ENCODE data around the gene CALML5. TPM values are rescaled to one million over a fixed set of nuclear protein-coding genes. Genes with fewer than 3 reads are reported as not detected.

Gene CALML5
- total RNA-seq, 3 donors from 2014 or later: not detected

GRCh38 chr10:5512331-5512730 is 13.0 kb upstream of the CALML5 start:
- no peaks in the 10 kb centered on the region for H3K9me3 ChIP-seq
- intact Hi-C loops (cut with DNase I, micrococcal nuclease): no loop called here
- no peak for TF ChIP-seq CTCF (IDR thresholded peaks at IDR 0.05)
- no peaks in the 10 kb centered on the region for H3K36me3 ChIP-seq (ENCODE audit: low read depth)
- DNase-seq (peak in 2 of 3 donors; percentile 16 to 42), ATAC-seq (no peak)
- no peak overlapping the region for H3K4me3 ChIP-seq
- peaks cover 12% of the 10 kb centered on the region for H3K4me1 ChIP-seq (ENCODE audit: low read depth)

- DNase-seq (no peak), ATAC-seq (no peak)
- Histone ChIP-seq H3K9me3 (no peaks in the 10 kb centered on the region), H3K4me1 (ENCODE audit: low read depth) (peaks cover 7% of the 10 kb centered on the region), H3K4me3 (no peak overlapping the region), H3K36me3 (ENCODE audit: low read depth) (no peaks in the 10 kb centered on the region)
- TF ChIP-seq CTCF (IDR thresholded peaks at IDR 0.05): no peak
- intact Hi-C loops (cut with DNase I, micrococcal nuclease): no loop called here
Measured at GRCh38 chr10:5511885-5512280, 12.5 kb upstream of the CALML5 start.

- peak in 2 of 3 donors; percentile 23 to 40 for DNase-seq
- ATAC-seq: no peak
- TF ChIP-seq CTCF (IDR thresholded peaks at IDR 0.05): no peak
- intact Hi-C loops (cut with DNase I, micrococcal nuclease): no loop called here
- Histone ChIP-seq H3K4me3 (no peak overlapping the region), H3K36me3 (ENCODE audit: low read depth) (no peaks in the 10 kb centered on the region), H3K9me3 (no peaks in the 10 kb centered on the region), H3K4me1 (ENCODE audit: low read depth) (peaks cover 4% of the 10 kb centered on the region)
Measured at GRCh38 chr10:5511231-5511884, 12.0 kb upstream of the CALML5 start.

- Histone ChIP-seq H3K36me3 (ENCODE audit: low read depth) (no peaks in the 10 kb centered on the region), H3K4me3 (no peak overlapping the region), H3K4me1 (ENCODE audit: low read depth) (no peaks in the 10 kb centered on the region), H3K9me3 (no peaks in the 10 kb centered on the region)
- ATAC-seq: no peak
- intact Hi-C loops (cut with DNase I, micrococcal nuclease): no loop called here
- TF ChIP-seq CTCF (IDR thresholded peaks at IDR 0.05): no peak
- peak in 1 of 3 donors; percentile 1 for DNase-seq
Measured at GRCh38 chr10:5510281-5511072, 11.1 kb upstream of the CALML5 start.

GRCh38 chr10:5509691-5510090 is 10.3 kb upstream of the CALML5 start:
- ATAC-seq (no peak), DNase-seq (peak in 1 of 3 donors; percentile 20)
- no peaks in the 10 kb centered on the region for H3K4me1 ChIP-seq (ENCODE audit: low read depth)
- no peaks in the 10 kb centered on the region for H3K36me3 ChIP-seq (ENCODE audit: low read depth)
- no peak overlapping the region for H3K4me3 ChIP-seq
- TF ChIP-seq CTCF (IDR thresholded peaks at IDR 0.05): no peak
- no peaks in the 10 kb centered on the region for H3K9me3 ChIP-seq
- intact Hi-C loops (cut with DNase I, micrococcal nuclease): no loop called here

Data from mucosa of descending colon (tissue), 3 donors.